Esophagus squamous epithelium (tissue), 5 donors: ENCODE results near the gene MPZL1. TPM values are rescaled to one million over a fixed set of nuclear protein-coding genes. Genes with fewer than 3 reads are reported as not detected.
"Not testable (repeated sequence)": the region's sequence is repeated elsewhere in the genome, so short reads cannot be mapped to it uniquely, and the experiment has no call there.

Source experiments
- DNase-seq: peaks from one replicate; lab custom pipeline; 2025; lab: John Stamatoyannopoulos, UW
- H3K27ac ChIP-seq, 4 donors: fragments of 200-600 bp; sonication (generic); one replicate each; pipeline ENCODE4 v1.5.1; 2016 to 2019; ENCODE audit warnings: mild to moderate bottlenecking in 1 of 4
- H3K27me3 ChIP-seq, 4 donors: fragments of 200-600 bp; sonication (generic); 1 replicate in 3 of 4; 2 replicates in 1 of 4; pipeline versions ENCODE4 v1.5.1 to v1.6.0; 2017 to 2021; ENCODE audit warnings: antibody characterized with exemption in 1 of 4
- H3K36me3 ChIP-seq, 3 donors: fragments of 200-600 bp; sonication (generic); one replicate each; pipeline ENCODE4 v1.5.1; 2016 to 2019
- H3K4me1 ChIP-seq, 3 donors: fragments of 200-600 bp; sonication (generic); one replicate each; pipeline ENCODE4 v1.5.1; 2017 to 2019
- H3K4me3 ChIP-seq, 4 donors: fragments of 200-600 bp; sonication (generic); 1 replicate in 3 of 4; 2 replicates in 1 of 4; pipeline ENCODE4 v1.5.1; 2016 to 2019; ENCODE audit warnings: mild to moderate bottlenecking in 2 of 4, moderate library complexity in 1 of 4
- H3K9me3 ChIP-seq, 3 donors: fragments of 200-600 bp; sonication (generic); one replicate each; pipeline ENCODE4 v1.5.1; 2016 to 2019
- POLR2A ChIP-seq, 4 donors: fragments of 450-650 bp; IDR thresholded peaks; one replicate each; pipeline ENCODE4 v1.6.1; 2017; ENCODE audit warnings: antibody characterized with exemption in 4 of 4, mild to moderate bottlenecking in 4 of 4, moderate library complexity in 3 of 4
- WGBS, 2 donors: methylation state at CpG; one replicate each; pipeline ENCODE4 v1.1.5; 2018; 5-methylcytosine and 5-hydroxymethylcytosine counted together
- intact Hi-C: fragments of 100-400 bp; cut with DNase I; formaldehyde crosslinking; loops from one replicate; pipeline ENCODE4 v1.15.0; 2022
- total RNA-seq, 4 donors: library from RNA; depleted of rRNA; stranded (reverse); fragments of >200 nt; gene quantifications; one replicate each; pipeline ENCODE4 v1.1.0, GENCODE V29; 2016
- TF ChIP-seq, protein P1 (sequence below), 6 experiments: fragments of 450-650 bp in 4 of 6; fragments of 200-600 bp in 2 of 6; sonication (generic) in 2 of 6; IDR thresholded peaks; one replicate each; pipeline ENCODE4 v1.5.1; 2016 to 2019; ENCODE audit warnings: antibody characterized with exemption in 6 of 6, mild to moderate bottlenecking in 4 of 6, moderate library complexity in 4 of 6
- donor health status: DM: yes; HTN: yes; CAD: no.

Gene MPZL1
- total RNA-seq, 4 donors from 2014 or later = 36.6 to 80.5 (median 74.3) TPM

DNA sequence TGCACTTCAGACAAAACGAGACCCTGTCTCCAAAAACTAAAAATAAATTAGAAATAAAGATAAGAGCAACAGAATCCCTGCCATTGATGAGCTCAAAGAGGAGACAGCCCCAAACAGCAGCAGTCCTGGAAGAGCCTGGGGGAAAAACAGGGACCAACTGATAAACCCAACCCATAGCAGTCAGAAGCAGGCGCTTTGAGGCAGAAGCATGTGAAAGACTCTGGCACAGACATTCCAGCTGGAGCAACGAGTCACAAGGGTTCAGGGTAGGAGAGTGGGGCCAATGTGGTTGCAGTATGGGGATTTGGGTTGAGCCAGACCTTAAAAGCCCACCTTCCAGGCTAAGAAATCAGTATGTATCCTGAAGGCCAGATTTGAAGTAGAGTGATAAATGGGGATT, 78.5 kb downstream of the MPZL1 start:
- 54 to 57% methylated on average over 3 of the region's 3 CpGs for WGBS, 2 donors
- Histone ChIP-seq H3K27me3 (no peaks in the 10 kb centered on the region), H3K4me1 (peaks cover 16 to 82% (median 48%) of the 10 kb centered on the region in 3 donors), H3K36me3 (no peaks in the 10 kb centered on the region), H3K9me3 (no peaks in the 10 kb centered on the region), H3K4me3 (no peak overlapping the region), H3K27ac (peak overlapping the region in 2 of 4 donors; percentile 9 to 35)
- no peak for DNase-seq
- TF ChIP-seq, protein P1, sequence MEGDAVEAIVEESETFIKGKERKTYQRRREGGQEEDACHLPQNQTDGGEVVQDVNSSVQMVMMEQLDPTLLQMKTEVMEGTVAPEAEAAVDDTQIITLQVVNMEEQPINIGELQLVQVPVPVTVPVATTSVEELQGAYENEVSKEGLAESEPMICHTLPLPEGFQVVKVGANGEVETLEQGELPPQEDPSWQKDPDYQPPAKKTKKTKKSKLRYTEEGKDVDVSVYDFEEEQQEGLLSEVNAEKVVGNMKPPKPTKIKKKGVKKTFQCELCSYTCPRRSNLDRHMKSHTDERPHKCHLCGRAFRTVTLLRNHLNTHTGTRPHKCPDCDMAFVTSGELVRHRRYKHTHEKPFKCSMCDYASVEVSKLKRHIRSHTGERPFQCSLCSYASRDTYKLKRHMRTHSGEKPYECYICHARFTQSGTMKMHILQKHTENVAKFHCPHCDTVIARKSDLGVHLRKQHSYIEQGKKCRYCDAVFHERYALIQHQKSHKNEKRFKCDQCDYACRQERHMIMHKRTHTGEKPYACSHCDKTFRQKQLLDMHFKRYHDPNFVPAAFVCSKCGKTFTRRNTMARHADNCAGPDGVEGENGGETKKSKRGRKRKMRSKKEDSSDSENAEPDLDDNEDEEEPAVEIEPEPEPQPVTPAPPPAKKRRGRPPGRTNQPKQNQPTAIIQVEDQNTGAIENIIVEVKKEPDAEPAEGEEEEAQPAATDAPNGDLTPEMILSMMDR (IDR thresholded peaks at IDR 0.05) = no peak
- TF ChIP-seq POLR2A (IDR thresholded peaks at IDR 0.05) = no peak
- intact Hi-C loops = loop anchor here (5.0 kb wide), 1 partner anchor 83 kb away; no protein-coding TSS in a partner anchor

DNA sequence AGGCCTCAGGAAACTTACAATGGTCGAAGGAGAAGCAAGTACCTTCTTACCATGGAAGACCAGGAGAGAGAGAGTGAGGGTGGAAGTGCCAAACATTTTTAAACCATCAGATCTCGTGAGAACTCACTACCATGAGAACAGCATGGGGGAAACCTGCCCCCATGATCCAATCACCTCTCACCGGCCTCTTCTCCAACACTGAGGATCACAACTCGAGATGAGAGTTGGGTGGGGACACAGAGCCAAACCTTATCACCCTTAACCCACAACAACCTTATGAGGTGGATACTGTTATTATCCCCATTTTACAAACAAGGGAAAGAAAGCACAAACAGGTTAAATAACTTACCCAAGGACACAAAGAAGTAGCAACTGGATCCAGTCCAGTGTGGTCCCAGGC, 80.5 kb downstream of the MPZL1 start:
- no peak overlapping the region for H3K27ac ChIP-seq
- H3K4me3 ChIP-seq = no peak overlapping the region
- no peaks in the 10 kb centered on the region for H3K27me3 ChIP-seq
- no peaks in the 10 kb centered on the region for H3K36me3 ChIP-seq
- intact Hi-C loops = loop anchor here (5.0 kb wide), 1 partner anchor 85 kb away; no protein-coding TSS in a partner anchor
- WGBS, 2 donors = 85 to 91% methylated on average over 4 of the region's 4 CpGs
- TF ChIP-seq POLR2A (IDR thresholded peaks at IDR 0.05) = no peak
- TF ChIP-seq, protein P1 (IDR thresholded peaks at IDR 0.05) = no peak
- no peaks in the 10 kb centered on the region for H3K9me3 ChIP-seq
- H3K4me1 ChIP-seq = peaks cover 2 to 62% (median 30%) of the 10 kb centered on the region in 3 donors
- no peak for DNase-seq

DNA sequence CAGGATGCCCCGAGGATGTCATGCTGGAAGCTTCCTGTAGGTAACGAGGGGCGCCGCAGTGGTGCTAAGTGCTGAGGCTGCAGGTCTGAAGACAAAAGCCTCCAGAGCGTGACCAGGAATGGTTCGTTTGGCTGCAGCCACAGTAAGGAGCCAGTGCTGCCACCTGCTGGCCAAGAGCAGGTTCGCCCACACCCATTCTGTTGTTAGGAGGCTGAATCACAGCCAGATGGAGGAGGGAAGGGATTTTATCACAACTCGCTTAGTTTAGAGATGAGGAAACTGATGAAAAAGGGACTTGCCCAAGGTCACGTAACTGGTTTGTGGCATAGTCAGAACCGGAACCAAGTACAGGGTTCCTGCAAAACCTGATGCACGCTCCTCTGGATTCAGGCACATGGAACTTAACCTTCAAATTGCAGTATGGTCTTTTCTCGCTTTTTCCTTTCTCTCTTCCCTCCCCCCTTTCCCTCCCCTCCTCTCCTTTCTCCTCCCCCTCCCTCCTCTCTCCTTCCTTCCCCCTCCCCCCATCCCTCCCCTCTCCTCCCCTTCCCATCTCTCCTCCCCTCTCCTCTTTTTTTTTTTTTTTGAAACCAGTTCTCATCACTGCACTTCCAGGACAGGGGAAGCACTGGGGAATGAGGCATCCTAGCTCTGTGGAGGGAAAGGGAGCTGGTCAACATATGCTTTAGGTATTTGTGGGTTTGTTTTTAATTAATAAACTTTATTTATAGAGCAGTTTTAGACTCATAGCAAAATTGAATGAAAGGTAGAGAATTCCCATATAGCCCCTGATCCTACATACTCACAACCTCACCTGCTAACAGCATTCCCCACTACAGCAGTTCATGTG, 81.8 kb downstream of the MPZL1 start:
- H3K9me3 ChIP-seq = no peaks in the 10 kb centered on the region
- no peaks in the 10 kb centered on the region for H3K27me3 ChIP-seq
- intact Hi-C loops = loop anchor here (5.0 kb wide), 1 partner anchor 86 kb away; no protein-coding TSS in a partner anchor
- H3K4me1 ChIP-seq = peaks cover 0 to 49% (median 20%) of the 10 kb centered on the region in 3 donors
- TF ChIP-seq POLR2A (IDR thresholded peaks at IDR 0.05) = no peak
- TF ChIP-seq, protein P1 (IDR thresholded peaks at IDR 0.05) = peak; percentile 91 to 99 (median 96)
- peak overlapping the region in 1 of 4 donors; percentile 27 for H3K4me3 ChIP-seq
- H3K36me3 ChIP-seq = no peaks in the 10 kb centered on the region
- H3K27ac ChIP-seq = peak overlapping the region in 1 of 4 donors; percentile 21
- DNase-seq = peak; percentile 75
- WGBS, 2 donors = 6 to 8% methylated on average over 7 to 12 of the region's 12 CpGs

DNA sequence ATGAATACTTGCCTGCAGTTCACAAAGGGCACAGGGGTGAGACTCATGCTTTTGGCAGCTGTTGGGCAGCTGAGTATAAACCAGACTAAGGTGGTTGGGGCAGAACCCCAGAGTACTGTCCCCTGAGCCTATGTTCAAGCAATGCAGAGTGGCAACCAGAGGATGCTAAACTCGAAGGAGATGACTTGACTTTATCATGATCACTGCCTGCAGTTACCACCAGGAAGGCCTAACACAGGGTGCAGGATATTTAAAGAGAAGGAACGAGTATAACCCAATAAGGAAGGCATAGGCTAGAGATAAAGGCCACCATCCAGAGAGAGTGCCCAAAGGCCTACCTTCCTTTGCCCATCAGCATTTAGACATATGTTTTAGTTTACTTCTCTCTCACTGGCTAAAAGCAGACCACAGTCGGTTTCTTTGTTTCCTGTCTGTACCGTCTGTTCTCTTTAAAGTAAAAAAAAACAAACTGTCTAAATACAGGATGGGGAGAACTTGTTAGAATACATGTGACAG, 83.3 kb downstream of the MPZL1 start:
- Histone ChIP-seq H3K9me3 (no peaks in the 10 kb centered on the region), H3K27me3 (no peaks in the 10 kb centered on the region), H3K4me3 (no peak overlapping the region), H3K36me3 (no peaks in the 10 kb centered on the region), H3K27ac (peak overlapping the region in 2 of 4 donors; percentile 29 to 31), H3K4me1 (peaks cover 0 to 34% (median 9%) of the 10 kb centered on the region in 3 donors)
- WGBS, 2 donors = 73 to 75% methylated on average over 4 of the region's 4 CpGs
- intact Hi-C loops = no loop called here
- TF ChIP-seq POLR2A (IDR thresholded peaks at IDR 0.05) = peak in 1 of 4 donors; percentile 19
- TF ChIP-seq, protein P1 (IDR thresholded peaks at IDR 0.05) = no peak
- no peak for DNase-seq

DNA sequence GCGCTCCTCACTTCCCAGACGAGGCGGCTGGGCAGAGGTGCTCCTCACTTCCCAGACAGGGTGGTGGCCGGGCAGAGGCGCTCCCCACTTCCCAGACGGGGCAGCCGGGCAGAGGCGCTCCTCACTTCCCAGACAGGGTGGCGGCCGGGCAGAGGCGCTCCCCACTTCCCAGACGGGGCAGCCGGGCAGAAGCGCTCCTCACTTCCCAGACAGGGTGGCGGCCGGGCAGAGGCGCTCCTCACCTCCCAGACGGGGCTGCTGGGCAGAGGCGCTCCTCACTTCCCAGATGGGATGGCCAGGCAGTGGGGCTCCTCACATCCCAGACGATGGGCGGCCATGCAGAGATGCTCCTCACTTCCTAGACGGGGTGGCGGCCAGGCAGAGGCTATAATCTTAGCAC, 84.5 kb downstream of the MPZL1 start:
- WGBS, 2 donors = no CpG with 5 or more reads among the region's 23 CpGs

DNA sequence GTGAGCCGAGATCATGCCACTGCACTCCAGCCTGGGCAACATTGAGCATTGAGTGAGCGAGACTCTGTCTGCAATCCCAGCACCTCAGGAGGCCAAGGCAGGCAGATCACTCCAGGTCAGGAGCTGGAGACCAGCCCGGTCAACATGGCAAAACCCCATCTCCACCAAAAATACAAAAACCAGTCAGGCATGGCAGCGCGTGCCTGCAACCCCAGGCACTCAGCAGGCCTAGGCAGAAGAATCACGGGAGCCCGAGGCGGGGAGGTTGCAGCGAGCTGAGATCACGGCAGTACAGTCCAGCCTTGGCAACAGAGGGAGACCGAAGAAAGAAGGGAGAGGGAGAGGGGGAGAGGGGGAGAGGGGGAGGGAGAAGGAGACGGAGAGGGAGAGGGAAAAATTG, 84.9 kb downstream of the MPZL1 start:
- DNase-seq, H3K27me3 ChIP-seq, H3K36me3 ChIP-seq, intact Hi-C loops, H3K9me3 ChIP-seq, H3K27ac ChIP-seq, H3K4me3 ChIP-seq: not testable (repeated sequence)
- 80 to 90% methylated on average over 9 to 10 of the region's 12 CpGs for WGBS, 2 donors
- H3K4me1 ChIP-seq = peaks cover 0 to 27% (median 5%) of the 10 kb centered on the region in 3 donors

More for the DNA sequence above, 84.5 kb downstream of the MPZL1 start:
- intact Hi-C loops, H3K27ac ChIP-seq, H3K27me3 ChIP-seq, DNase-seq, H3K4me3 ChIP-seq, H3K36me3 ChIP-seq, H3K9me3 ChIP-seq: not testable (repeated sequence)
- peaks cover 0 to 27% (median 5%) of the 10 kb centered on the region in 3 donors for H3K4me1 ChIP-seq
